HepG2 (cell line): ENCODE measurements around the gene CELSR3. TPM values are rescaled to one million over a fixed set of nuclear protein-coding genes. Genes with fewer than 3 reads are reported as not detected.

Experiments
- ATM ChIP-seq: fragments of 450-650 bp; IDR thresholded peaks from 2 replicates; pipeline ENCODE4 v1.7.1; 2017; ENCODE audit warnings: mild to moderate bottlenecking, borderline replicate concordance
- CCAR2 ChIP-seq: fragments of 200-400 bp; formaldehyde crosslinking; optimal IDR thresholded peaks from 2 replicates; pipeline ENCODE3; 2018; ENCODE audit warnings: low read depth, mild to moderate bottlenecking, low read length, moderate library complexity
- EP300 ChIP-seq, 3 experiments: sonication (generic) in 1 of 3; formaldehyde crosslinking in 1 of 3; IDR thresholded peaks; 2 replicates each; pipeline versions ENCODE4 v1.5.1 to v1.6.1; 2011 to 2020; ENCODE audit warnings: low read depth in 2 of 3, low read length in 2 of 3, borderline replicate concordance in 1 of 3, improper control_type of control experiment in 1 of 3, mild to moderate bottlenecking in 1 of 3, missing genetic modification reagents in 1 of 3, moderate library complexity in 1 of 3
- FOXA3 ChIP-seq: IDR thresholded peaks from 2 replicates; pipeline ENCODE4 v1.6.1; 2016; ENCODE audit warnings: missing genetic modification reagents, missing compliant biosample characterization
- HCFC1 ChIP-seq: fragments of 150-350 bp; IDR thresholded peaks from 2 replicates; pipeline ENCODE4 v1.6.1; 2014; ENCODE audit warnings: low read depth, low read length
- MBD4 ChIP-seq: IDR thresholded peaks from 2 replicates; pipeline ENCODE4 v1.6.1; 2012; ENCODE audit warnings: low read length, inconsistent platforms, borderline replicate concordance
- PCBP2 ChIP-seq: fragments of 200-400 bp; formaldehyde crosslinking; optimal IDR thresholded peaks from 2 replicates; pipeline ENCODE3; 2018; ENCODE audit warnings: low read length, low read depth; ENCODE audit not compliant: poor library complexity, severe bottlenecking
- PHF5A ChIP-seq: IDR thresholded peaks from one replicate; pipeline ENCODE4 v1.6.1; 2018; ENCODE audit warnings: low read depth, missing genetic modification reagents; ENCODE audit not compliant: unreplicated experiment
- POLR2G ChIP-seq: fragments of 200-400 bp; formaldehyde crosslinking; IDR thresholded peaks from 2 replicates; pipeline ENCODE4 v1.6.1; 2018; ENCODE audit warnings: mild to moderate bottlenecking, low read depth, low read length, moderate library complexity
- RARG ChIP-seq: sonication (generic); formaldehyde crosslinking; IDR thresholded peaks from 2 replicates; pipeline ENCODE4 v1.4.0; 2020; ENCODE audit warnings: low read depth, mild to moderate bottlenecking, missing genetic modification reagents
- SIX1 ChIP-seq: sonication (generic); formaldehyde crosslinking; IDR thresholded peaks from 2 replicates; pipeline ENCODE4 v1.4.0; 2020; ENCODE audit warnings: missing genetic modification reagents, borderline replicate concordance
- SNAI1 ChIP-seq: sonication (generic); formaldehyde crosslinking; IDR thresholded peaks from 2 replicates; pipeline ENCODE4 v1.5.0; 2020; ENCODE audit warnings: mild to moderate bottlenecking, missing genetic modification reagents, borderline replicate concordance
- ZNF333 ChIP-seq: sonication (generic); formaldehyde crosslinking; IDR thresholded peaks from 2 replicates; pipeline ENCODE4 v1.4.0; 2020; ENCODE audit warnings: mild to moderate bottlenecking, missing genetic modification reagents, borderline replicate concordance
- ZNF496 ChIP-seq: sonication (generic); formaldehyde crosslinking; IDR thresholded peaks from 2 replicates; pipeline ENCODE4 v1.8.1; 2023; ENCODE audit warnings: mild to moderate bottlenecking, moderate library complexity, missing genetic modification reagents; ENCODE audit not compliant: insufficient replicate concordance
- ZNF564 ChIP-seq: sonication (generic); formaldehyde crosslinking; IDR thresholded peaks from 2 replicates; pipeline ENCODE4 v1.8.1; 2023; ENCODE audit warnings: mild to moderate bottlenecking, missing genetic modification reagents
- ZSCAN9 ChIP-seq: IDR thresholded peaks from 2 replicates; pipeline ENCODE4 v1.6.1; 2016; ENCODE audit warnings: borderline replicate concordance
- polyA plus RNA-seq, 8 experiments: library from polyadenylated mRNA; depleted of rRNA in 3 of 8; stranded (reverse) in 7 of 8; unstranded in 1 of 8; fragments of >200 nt; fragmentation: Illumina TruSeq in 4 of 8; extraction: Trizol in 4 of 8; gene quantifications; 2 replicates each; pipeline versions ENCODE4 v1.2.1 to v1.2.3, GENCODE V29; 2011 to 2016; ENCODE audit warnings: low read depth in 4 of 8, missing spikeins in 1 of 8, mixed read lengths in 1 of 8; ENCODE audit not compliant: insufficient read depth in 1 of 8
- total RNA-seq, 5 experiments: library from RNA; depleted of rRNA; stranded (reverse); fragments of >200 nt; fragmentation: Illumina TruSeq; extraction: Trizol; gene quantifications; 2 replicates each; pipeline ENCODE4 v1.2.3, GENCODE V29; 2016; ENCODE audit warnings: low read depth in 1 of 5
- TF ChIP-seq, protein P1 (sequence below): sonication (generic); formaldehyde crosslinking; conservative IDR thresholded peaks from 2 replicates; pipeline ENCODE4 v1.8.0; 2022; ENCODE audit warnings: mild to moderate bottlenecking, moderate library complexity, missing genetic modification reagents
- TF ChIP-seq, protein P2 (sequence below): sonication (generic); formaldehyde crosslinking; conservative IDR thresholded peaks from 2 replicates; pipeline ENCODE4 v1.4.0; 2020; ENCODE audit warnings: missing genetic modification reagents
- TF ChIP-seq, protein P3 (sequence below): sonication (generic); formaldehyde crosslinking; IDR thresholded peaks from 2 replicates; pipeline ENCODE4 v1.5.0; 2020; ENCODE audit warnings: mild to moderate bottlenecking, missing genetic modification reagents
- TF ChIP-seq, protein P4 (sequence below): sonication (generic); formaldehyde crosslinking; IDR thresholded peaks from 2 replicates; pipeline ENCODE4 v1.5.0; 2020; ENCODE audit warnings: mild to moderate bottlenecking, missing genetic modification reagents

Gene CELSR3
- total and polyA plus RNA-seq, 2 of the 13 experiments (the other 11 are each of a cell fraction or from before 2014, with no cell fraction given): 5.4 to 6.7 TPM

DNA sequence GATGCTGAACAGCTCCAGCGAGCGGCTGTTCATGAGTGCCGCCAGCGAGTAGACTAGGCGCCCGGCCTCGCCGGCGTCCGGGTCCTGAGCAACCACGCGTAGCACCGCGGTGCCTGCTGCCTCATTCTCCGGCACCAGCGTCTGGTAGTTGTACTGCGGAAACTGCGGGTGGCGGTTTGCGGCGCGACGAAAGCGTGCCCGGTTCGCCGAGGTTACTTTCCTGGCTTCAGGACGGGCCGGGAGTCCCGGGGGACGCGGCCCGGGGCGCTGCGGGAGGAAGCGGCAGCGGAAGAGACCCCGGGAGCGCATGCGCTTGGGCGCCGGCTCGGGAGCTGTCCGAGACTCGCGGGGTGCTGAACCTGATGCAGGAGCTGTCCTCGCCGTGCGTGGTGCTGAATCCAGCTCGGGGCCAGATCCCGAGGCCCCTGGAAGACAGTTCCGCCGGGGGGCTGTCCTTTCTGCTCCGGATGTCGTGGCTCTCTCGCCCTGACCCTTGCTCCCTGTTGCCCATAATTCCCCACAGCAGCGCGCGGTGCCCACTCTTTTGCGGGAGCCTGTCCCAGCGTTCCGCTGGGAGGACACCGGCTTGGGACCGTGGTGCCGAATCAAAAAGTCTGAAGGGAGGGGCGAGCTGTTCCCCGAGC is 1.1 kb downstream of the CELSR3 start (continued):
- TF ChIP-seq, protein P1, sequence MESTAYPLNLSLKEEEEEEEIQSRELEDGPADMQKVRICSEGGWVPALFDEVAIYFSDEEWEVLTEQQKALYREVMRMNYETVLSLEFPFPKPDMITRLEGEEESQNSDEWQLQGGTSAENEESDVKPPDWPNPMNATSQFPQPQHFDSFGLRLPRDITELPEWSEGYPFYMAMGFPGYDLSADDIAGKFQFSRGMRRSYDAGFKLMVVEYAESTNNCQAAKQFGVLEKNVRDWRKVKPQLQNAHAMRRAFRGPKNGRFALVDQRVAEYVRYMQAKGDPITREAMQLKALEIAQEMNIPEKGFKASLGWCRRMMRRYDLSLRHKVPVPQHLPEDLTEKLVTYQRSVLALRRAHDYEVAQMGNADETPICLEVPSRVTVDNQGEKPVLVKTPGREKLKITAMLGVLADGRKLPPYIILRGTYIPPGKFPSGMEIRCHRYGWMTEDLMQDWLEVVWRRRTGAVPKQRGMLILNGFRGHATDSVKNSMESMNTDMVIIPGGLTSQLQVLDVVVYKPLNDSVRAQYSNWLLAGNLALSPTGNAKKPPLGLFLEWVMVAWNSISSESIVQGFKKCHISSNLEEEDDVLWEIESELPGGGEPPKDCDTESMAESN: peak; percentile 100
- TF ChIP-seq, protein P2, sequence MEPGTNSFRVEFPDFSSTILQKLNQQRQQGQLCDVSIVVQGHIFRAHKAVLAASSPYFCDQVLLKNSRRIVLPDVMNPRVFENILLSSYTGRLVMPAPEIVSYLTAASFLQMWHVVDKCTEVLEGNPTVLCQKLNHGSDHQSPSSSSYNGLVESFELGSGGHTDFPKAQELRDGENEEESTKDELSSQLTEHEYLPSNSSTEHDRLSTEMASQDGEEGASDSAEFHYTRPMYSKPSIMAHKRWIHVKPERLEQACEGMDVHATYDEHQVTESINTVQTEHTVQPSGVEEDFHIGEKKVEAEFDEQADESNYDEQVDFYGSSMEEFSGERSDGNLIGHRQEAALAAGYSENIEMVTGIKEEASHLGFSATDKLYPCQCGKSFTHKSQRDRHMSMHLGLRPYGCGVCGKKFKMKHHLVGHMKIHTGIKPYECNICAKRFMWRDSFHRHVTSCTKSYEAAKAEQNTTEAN (CRISPR knock-in tag): peak; percentile 100
- no peak for TF ChIP-seq PCBP2
- TF ChIP-seq CCAR2: no peak
- TF ChIP-seq POLR2G: peak; percentile 68
- TF ChIP-seq SNAI1 (CRISPR knock-in tag): peak; percentile 100
- no peak for TF ChIP-seq MBD4
- TF ChIP-seq HCFC1: peak; percentile 31; the same call in 1 of the 2 replicates
- TF ChIP-seq, protein P3, sequence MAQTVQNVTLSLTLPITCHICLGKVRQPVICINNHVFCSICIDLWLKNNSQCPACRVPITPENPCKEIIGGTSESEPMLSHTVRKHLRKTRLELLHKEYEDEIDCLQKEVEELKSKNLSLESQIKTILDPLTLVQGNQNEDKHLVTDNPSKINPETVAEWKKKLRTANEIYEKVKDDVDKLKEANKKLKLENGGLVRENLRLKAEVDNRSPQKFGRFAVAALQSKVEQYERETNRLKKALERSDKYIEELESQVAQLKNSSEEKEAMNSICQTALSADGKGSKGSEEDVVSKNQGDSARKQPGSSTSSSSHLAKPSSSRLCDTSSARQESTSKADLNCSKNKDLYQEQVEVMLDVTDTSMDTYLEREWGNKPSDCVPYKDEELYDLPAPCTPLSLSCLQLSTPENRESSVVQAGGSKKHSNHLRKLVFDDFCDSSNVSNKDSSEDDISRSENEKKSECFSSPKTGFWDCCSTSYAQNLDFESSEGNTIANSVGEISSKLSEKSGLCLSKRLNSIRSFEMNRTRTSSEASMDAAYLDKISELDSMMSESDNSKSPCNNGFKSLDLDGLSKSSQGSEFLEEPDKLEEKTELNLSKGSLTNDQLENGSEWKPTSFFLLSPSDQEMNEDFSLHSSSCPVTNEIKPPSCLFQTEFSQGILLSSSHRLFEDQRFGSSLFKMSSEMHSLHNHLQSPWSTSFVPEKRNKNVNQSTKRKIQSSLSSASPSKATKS: peak; percentile 100
- TF ChIP-seq ZSCAN9: peak; percentile 100
- TF ChIP-seq ZNF564 (CRISPR knock-in tag): peak; percentile 100
- TF ChIP-seq EP300 (IDR thresholded peaks at IDR 0.05; ENCODE audit: low read depth in 2 of 2, low read length in 2 of 2): no peak
- TF ChIP-seq EP300 (CRISPR knock-in tag; IDR thresholded peaks at IDR 0.05; ENCODE audit: borderline replicate concordance): peak; percentile 94
- TF ChIP-seq SIX1 (CRISPR knock-in tag): peak; percentile 96
- TF ChIP-seq ZNF496: peak; percentile 90
- peak; percentile 93 for TF ChIP-seq FOXA3 (CRISPR knock-in tag)
- TF ChIP-seq PHF5A (CRISPR knock-in tag): peak; percentile 100
- TF ChIP-seq, protein P4, sequence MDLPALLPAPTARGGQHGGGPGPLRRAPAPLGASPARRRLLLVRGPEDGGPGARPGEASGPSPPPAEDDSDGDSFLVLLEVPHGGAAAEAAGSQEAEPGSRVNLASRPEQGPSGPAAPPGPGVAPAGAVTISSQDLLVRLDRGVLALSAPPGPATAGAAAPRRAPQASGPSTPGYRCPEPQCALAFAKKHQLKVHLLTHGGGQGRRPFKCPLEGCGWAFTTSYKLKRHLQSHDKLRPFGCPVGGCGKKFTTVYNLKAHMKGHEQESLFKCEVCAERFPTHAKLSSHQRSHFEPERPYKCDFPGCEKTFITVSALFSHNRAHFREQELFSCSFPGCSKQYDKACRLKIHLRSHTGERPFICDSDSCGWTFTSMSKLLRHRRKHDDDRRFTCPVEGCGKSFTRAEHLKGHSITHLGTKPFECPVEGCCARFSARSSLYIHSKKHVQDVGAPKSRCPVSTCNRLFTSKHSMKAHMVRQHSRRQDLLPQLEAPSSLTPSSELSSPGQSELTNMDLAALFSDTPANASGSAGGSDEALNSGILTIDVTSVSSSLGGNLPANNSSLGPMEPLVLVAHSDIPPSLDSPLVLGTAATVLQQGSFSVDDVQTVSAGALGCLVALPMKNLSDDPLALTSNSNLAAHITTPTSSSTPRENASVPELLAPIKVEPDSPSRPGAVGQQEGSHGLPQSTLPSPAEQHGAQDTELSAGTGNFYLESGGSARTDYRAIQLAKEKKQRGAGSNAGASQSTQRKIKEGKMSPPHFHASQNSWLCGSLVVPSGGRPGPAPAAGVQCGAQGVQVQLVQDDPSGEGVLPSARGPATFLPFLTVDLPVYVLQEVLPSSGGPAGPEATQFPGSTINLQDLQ (CRISPR knock-in tag): peak; percentile 99
- peak; percentile 100 for TF ChIP-seq ZNF333 (CRISPR knock-in tag)
- no peak for TF ChIP-seq ATM
- TF ChIP-seq RARG (CRISPR knock-in tag): peak; percentile 100
